Coronary artery (tissue), 2 donors: ENCODE results near the gene TFCP2L1.

ENCODE experiments used
- DNase-seq: peaks from one replicate; pipeline ENCODE4 v3.0.0-alpha.2; 2017; ENCODE audit warnings: low spot score
- H3K27ac ChIP-seq, 2 donors: fragments of 200-600 bp; sonication (generic); one replicate each; pipeline ENCODE4 v1.5.1; 2016 to 2019
- H3K4me3 ChIP-seq: fragments of 200-600 bp; sonication (generic); 2 replicates; pipeline ENCODE4 v1.5.1; 2016; ENCODE audit warnings: mild to moderate bottlenecking, moderate library complexity
- CTCF ChIP-seq: fragments of 200-600 bp; sonication (generic); IDR thresholded peaks from one replicate; pipeline ENCODE4 v1.5.1; 2019; ENCODE audit warnings: antibody characterized with exemption

TFCP2L1 gene

DNA sequence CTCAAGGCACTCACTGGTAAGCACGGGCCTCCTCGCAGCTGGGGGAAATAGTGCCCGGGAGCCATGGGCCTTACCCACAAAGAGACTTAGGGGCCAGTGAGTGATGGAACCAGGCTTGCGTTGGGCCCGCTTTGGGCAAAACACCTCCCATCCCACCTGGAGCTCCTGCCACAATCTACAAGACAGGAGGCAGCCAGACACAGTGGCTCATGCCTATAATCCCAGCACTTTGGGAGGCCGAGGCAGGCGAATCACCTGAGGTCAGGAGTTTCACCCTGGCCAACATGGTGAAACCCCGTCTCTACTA lies 88.2 kb downstream of the TFCP2L1 start:
- Histone ChIP-seq H3K27ac (peak overlapping the region; percentile 33 to 91), H3K4me3 (no peak overlapping the region)
- DNase-seq: no peak
- TF ChIP-seq CTCF: no peak

GRCh38 chr2:121196132-121196848 lies 88.7 kb downstream of the TFCP2L1 start:
- peak overlapping the region; percentile 33 to 91 for H3K27ac ChIP-seq

DNA sequence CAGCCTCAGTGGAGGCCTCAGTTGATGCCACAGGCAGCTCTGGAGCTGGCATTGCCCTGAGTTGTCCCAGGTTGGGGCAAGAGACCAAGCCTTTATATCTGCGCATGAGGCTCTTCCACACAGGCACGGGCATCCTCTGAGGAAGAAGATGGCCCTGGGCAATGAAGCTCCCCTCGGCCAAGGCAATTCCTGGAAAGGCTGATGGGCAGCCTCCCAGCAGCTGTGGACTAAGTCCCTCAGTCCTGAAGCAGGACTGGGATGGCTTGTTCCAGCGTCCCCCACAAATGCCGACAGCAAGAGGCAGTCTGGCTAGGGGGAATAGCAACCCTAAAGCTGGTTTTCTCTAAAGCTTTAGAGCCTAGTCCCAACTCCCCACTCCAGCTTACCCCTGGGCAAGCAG lies 90.0 kb downstream of the TFCP2L1 start:
- no peak overlapping the region for H3K4me3 ChIP-seq
- TF ChIP-seq CTCF: no peak
- DNase-seq: no peak

More at GRCh38 chr2:121196132-121196848, 88.7 kb downstream of the TFCP2L1 start:
- H3K4me3 ChIP-seq: no peak overlapping the region
- no peak for TF ChIP-seq CTCF
- DNase-seq: no peak

GRCh38 chr2:121194626-121195025 lies 90.4 kb downstream of the TFCP2L1 start:
- no peak overlapping the region for H3K4me3 ChIP-seq
- no peak overlapping the region for H3K27ac ChIP-seq
- no peak for TF ChIP-seq CTCF
- DNase-seq: no peak

More for the DNA sequence above, 90.0 kb downstream of the TFCP2L1 start:
- H3K27ac ChIP-seq: no peak overlapping the region

DNA sequence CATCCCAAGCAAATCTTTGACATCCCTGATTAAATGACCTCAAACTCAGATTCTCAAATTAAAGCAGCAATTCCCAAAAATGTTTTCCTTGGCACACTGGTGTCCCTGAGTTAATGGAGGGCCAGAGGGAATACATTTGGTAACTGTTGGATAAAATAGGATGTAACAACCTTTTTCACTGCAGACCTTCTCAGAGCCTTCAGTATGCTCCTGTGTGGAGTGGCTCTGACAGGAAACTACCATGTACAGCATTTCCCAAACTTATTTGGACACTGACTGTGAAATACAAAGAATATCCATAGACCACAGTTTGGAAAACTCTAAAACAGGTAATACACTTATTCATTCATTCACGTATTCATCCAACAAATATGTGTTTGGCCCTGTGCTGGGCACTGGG lies 91.8 kb downstream of the TFCP2L1 start:
- no peak overlapping the region for H3K4me3 ChIP-seq
- no peak for TF ChIP-seq CTCF
- no peak overlapping the region for H3K27ac ChIP-seq
- DNase-seq: no peak

DNA sequence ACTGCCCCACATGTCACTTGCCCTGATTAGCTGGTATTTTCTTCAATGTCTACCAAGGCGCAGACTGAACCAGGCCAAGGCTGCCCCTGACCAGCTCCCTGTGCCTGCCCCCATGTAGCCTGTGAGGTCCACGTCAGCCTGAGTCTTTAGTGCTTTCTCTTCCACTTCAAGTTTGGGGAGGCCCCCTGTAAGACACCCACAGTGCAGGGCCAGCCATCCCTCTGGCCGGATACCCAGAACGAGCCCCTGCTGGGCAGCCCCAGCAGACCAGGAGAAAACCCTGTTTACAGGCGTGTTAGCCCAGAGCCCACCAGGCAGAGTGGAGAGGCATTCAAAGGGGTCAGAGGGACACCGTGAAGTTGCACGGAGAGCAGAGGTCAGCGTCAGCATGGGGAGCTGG lies 92.4 kb downstream of the TFCP2L1 start:
- Histone ChIP-seq H3K4me3 (no peak overlapping the region), H3K27ac (no peak overlapping the region)
- TF ChIP-seq CTCF: no peak
- DNase-seq: no peak
